Measurements from ENCODE around the gene EME2. TPM values are rescaled to one million over a fixed set of nuclear protein-coding genes. Genes with fewer than 3 reads are reported as not detected.

The EME2 gene
- total RNA-seq, 1 donor from 2014 or later = 15.5 TPM

DNA sequence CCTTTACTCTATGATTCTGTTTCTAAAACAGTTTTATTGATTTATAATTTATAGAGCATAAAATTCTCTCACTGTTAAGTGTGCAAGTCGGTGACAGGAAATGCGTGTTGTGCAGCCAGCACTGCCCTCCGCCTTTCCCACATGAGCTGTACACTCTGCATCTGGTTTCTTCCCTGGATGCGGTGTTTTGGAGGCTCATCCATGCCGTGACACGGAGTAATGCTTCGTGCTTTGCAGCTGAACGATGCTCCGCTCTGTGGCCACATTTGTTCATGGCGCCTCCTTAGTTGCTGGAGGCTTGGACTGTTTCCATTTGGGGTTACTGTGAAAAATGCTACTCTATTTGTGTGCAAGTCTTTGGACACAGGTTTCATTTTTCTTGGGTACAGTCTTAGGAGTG, 28.1 kb downstream of the EME2 start:
- ATAC-seq (no peak), DNase-seq (no peak)
- H3K4me1 ChIP-seq = no peaks in the 10 kb centered on the region
- H3K4me3 ChIP-seq = no peak overlapping the region
- TF ChIP-seq, protein P1, sequence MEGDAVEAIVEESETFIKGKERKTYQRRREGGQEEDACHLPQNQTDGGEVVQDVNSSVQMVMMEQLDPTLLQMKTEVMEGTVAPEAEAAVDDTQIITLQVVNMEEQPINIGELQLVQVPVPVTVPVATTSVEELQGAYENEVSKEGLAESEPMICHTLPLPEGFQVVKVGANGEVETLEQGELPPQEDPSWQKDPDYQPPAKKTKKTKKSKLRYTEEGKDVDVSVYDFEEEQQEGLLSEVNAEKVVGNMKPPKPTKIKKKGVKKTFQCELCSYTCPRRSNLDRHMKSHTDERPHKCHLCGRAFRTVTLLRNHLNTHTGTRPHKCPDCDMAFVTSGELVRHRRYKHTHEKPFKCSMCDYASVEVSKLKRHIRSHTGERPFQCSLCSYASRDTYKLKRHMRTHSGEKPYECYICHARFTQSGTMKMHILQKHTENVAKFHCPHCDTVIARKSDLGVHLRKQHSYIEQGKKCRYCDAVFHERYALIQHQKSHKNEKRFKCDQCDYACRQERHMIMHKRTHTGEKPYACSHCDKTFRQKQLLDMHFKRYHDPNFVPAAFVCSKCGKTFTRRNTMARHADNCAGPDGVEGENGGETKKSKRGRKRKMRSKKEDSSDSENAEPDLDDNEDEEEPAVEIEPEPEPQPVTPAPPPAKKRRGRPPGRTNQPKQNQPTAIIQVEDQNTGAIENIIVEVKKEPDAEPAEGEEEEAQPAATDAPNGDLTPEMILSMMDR (IDR thresholded peaks at IDR 0.05) = no peak
- no peaks in the 10 kb centered on the region for H3K27me3 ChIP-seq (ENCODE audit: low read depth)
- H3K9me3 ChIP-seq = peaks cover 6% of the 10 kb centered on the region
- peaks cover 5% of the 10 kb centered on the region for H3K36me3 ChIP-seq
- intact Hi-C loops (cut with DNase I) = no loop called here
- H3K27ac ChIP-seq = no peak overlapping the region

DNA sequence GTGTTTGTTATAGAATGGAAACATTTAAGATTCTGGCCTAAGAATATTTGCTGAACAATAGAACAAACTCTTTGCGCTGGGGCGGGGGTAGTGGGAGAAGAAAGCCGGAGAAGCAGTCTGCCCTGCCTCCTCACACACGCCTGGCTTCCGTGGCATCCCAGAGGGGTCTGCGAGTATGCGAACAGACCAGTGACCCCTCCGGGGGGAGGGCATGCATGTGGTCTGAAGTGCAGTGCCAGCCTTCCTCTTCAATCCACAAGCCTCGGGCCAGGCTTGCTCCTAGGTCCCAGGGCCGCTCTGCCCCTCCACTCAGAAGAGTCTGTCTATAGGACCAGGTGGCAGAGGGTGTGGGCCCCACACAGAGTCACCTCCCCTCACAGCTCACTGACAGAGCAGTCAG, 35.0 kb downstream of the EME2 start:
- peaks cover 47% of the 10 kb centered on the region for H3K36me3 ChIP-seq
- DNase-seq (no peak), ATAC-seq (no peak)

DNA sequence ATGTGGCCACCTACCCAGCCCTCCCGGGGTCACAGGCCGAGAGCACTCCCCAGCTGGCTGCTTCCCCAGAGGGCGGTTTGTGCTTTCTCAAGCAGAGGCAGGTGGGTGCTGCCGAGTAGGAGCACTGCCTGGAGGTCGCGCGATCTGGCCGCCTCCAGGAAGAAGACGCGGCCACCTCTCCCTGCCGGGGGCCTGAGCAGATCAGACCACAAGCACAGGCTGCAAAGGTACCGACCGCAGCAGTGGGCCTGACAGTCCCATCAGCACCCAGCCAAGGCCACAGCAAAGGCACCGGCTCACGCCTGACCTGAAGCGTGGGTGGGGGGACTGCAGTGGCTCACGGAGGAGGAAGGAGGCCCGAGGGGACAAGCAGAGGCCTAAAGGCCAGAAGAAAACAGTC, 36.1 kb downstream of the EME2 start:
- intact Hi-C loops (cut with DNase I) = no loop called here
- TF ChIP-seq, protein P1 (IDR thresholded peaks at IDR 0.05) = no peak
- no peak overlapping the region for H3K4me3 ChIP-seq
- DNase-seq = peak; percentile 34
- peaks cover 11% of the 10 kb centered on the region for H3K4me1 ChIP-seq
- H3K27me3 ChIP-seq (ENCODE audit: low read depth) = no peaks in the 10 kb centered on the region
- ATAC-seq = no peak
- H3K9me3 ChIP-seq = no peaks in the 10 kb centered on the region
- no peak overlapping the region for H3K27ac ChIP-seq
- peaks cover 49% of the 10 kb centered on the region for H3K36me3 ChIP-seq

More for the DNA sequence above, 35.0 kb downstream of the EME2 start:
- Histone ChIP-seq H3K4me1 (peaks cover 5% of the 10 kb centered on the region), H3K9me3 (no peaks in the 10 kb centered on the region), H3K27ac (no peak overlapping the region), H3K4me3 (no peak overlapping the region), H3K27me3 (ENCODE audit: low read depth) (no peaks in the 10 kb centered on the region)
- TF ChIP-seq, protein P1 (IDR thresholded peaks at IDR 0.05) = no peak
- intact Hi-C loops (cut with DNase I) = no loop called here

DNA sequence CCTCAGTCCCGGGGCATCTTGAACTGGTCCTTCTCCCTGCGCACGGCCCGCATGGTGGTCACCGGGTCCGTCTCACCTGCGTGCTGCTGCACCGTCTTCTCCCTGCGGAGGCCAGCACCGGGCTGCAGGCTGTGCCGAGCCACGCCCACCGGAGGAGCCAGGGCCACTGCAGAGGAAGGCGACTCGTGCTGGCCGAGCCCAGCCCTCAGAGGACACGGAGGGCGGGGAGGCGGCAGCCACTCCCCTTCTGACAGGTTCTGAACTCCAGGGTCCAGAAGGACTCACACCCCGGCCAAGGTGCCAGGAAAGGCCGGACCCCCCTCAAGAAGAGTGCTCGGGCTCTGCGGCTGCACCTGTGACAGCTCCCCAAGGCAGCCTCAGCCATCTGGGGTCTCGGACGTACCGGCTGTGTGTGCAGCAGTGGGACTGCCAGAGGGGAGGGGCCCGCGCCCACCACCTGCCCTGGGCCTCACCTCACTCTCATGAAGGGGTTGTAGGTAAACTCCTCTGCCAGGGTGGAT, 36.7 kb downstream of the EME2 start:
- peak in 1 of 2 donors; percentile 16 for ATAC-seq
- TF ChIP-seq, protein P1 (IDR thresholded peaks at IDR 0.05) = no peak
- H3K36me3 ChIP-seq = peaks cover 55% of the 10 kb centered on the region

DNA sequence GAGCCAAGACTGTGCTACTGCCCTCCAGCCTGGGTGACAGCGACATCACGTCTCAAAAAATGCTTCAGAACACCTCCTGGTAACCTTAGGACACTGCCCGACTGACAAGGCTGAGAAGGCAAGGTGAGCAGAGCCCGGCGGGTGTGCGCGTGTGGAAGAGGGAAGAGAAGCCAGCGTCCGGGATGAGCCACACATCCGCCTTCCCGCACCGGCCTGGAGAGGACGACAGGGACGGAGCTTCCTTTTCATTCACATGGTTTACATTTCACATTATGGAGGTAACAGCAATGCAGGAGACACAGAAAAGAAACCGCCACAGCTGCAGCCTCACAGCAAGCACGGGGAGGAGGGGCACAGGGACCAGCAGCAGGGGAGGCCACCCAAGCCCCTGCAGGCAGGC, 37.5 kb downstream of the EME2 start:
- ATAC-seq (no peak), DNase-seq (peak; percentile 30)
- Histone ChIP-seq H3K4me1 (peaks cover 11% of the 10 kb centered on the region), H3K9me3 (no peaks in the 10 kb centered on the region), H3K36me3 (peaks cover 59% of the 10 kb centered on the region), H3K27me3 (ENCODE audit: low read depth) (no peaks in the 10 kb centered on the region), H3K27ac (no peak overlapping the region), H3K4me3 (no peak overlapping the region)
- TF ChIP-seq, protein P1 (IDR thresholded peaks at IDR 0.05) = no peak
- intact Hi-C loops (cut with DNase I) = no loop called here

More for the DNA sequence above, 36.7 kb downstream of the EME2 start:
- intact Hi-C loops (cut with DNase I) = no loop called here
- H3K9me3 ChIP-seq = no peaks in the 10 kb centered on the region
- peaks cover 11% of the 10 kb centered on the region for H3K4me1 ChIP-seq
- H3K4me3 ChIP-seq = no peak overlapping the region
- H3K27ac ChIP-seq = no peak overlapping the region
- DNase-seq = peak; percentile 38
- no peaks in the 10 kb centered on the region for H3K27me3 ChIP-seq (ENCODE audit: low read depth)
